NOMO-1 treated with DMSO at 0.1 percent for 48 hours (cell line): ENCODE results near the gene TBX21.
"Not testable (repeated sequence)": the region's sequence is repeated elsewhere in the genome, so short reads cannot be mapped to it uniquely, and the experiment has no call there.

Experiments used
- DNase-seq: peaks from one replicate; lab custom pipeline; 2025; ENCODE audit not compliant: unreplicated experiment; lab: John Stamatoyannopoulos, UW

TBX21 gene

DNA sequence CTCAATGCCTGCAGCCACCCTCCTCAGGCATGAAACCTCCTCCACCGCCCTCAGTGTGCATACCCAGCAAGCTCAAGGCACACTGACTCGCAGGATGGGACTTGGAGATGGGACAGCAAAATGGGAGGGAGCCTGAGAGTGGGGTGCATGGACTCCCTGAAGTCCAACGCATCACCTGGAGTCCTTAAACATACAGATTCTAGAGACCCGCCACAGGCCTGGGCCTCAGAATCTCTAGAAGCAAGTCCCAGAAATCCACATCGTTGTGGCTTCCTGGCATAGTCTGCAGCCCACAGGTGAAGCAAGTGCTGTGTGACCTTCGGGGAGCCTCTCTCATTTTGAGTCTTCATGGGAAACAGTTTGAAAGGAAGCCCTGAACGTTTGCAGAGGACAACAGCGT is 3.6 kb upstream of the TBX21 start:
- no peak for DNase-seq

DNA sequence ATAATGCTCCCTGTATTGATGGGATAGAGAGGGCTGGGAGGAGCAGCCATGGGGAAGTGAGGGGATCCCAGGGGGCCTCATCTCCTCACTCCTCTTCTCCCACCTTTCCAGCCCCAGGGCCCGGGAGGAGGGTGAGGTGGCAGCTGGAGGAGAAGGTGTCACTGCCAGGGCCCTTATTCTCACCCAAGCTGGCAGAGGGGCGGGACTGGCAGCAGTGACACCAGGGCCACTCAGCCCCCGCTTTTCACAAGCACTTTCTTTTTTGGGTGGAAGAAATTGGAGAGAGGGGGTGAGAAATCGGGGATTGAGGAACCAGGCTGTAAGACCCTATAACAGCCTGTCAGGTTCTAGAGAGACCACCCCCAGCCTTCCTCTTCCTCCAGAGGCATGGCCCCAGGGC is 2.4 kb upstream of the TBX21 start:
- DNase-seq = no peak

DNA sequence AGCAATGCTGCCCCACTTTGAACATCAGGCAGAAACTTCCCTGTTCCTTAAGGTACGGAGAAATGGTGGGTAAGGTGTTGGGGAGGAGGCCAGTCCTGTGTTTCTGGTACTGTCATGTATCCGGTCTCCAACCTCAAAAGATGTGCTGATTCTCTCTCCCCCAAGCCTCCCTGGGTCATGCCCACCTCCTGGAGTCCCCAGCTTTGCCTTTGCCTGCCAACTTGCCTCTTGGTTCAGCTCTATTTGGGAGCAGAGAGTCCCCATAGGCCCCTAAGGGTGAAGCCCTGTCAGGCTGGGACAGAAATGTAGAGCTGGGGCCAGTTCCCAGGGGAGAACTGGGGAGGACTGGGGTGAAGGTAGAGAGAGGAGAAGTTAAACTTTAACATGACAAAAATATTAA is 1.6 kb upstream of the TBX21 start:
- no peak for DNase-seq

GRCh38 chr17:47732399-47733046 is 513 bp upstream of the TBX21 start:
- no peak for DNase-seq

DNA sequence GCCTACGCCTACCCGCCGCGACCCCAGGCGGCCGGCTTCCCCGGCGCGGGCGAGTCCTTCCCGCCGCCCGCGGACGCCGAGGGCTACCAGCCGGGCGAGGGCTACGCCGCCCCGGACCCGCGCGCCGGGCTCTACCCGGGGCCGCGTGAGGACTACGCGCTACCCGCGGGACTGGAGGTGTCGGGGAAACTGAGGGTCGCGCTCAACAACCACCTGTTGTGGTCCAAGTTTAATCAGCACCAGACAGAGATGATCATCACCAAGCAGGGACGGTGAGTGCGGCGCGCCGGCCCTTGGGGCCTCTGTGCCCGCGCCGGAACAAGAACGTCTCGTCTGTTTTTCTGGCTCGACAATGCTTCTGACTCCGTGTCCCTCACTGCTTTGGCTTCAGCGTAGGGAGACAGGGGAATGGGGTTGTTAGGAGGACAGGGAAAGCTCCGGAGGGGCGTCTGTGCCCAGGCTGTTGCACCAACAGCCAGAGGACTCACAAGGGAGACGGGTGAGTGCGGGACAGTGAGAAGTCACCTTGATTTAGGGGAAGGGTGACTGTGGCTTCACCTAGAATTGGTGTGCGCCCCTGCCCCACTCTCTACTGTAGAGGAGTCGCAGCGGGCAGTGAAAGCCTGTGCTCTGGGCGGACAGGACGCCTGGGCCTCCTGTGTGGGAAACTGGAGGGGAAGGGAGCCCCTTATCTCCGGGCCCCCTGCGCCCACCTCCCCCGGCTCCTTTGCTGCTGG is 806 bp downstream of the TBX21 start:
- DNase-seq = no peak

DNA sequence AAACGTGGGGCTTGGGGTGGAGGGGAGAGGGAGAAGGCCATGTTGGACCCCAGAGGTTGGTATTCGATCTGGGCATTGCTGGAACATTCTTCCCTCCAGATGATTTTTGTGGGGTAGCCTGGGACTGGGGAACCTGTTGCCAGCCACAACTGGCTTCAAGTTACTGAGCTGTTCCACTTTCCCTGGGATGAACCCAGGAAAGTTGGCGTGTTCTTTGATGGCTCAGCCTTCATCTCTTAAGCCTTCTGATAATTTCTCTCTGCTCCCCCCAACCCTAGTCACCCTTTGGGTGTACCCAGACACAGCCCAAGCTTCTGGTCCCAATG is 2.1 kb downstream of the TBX21 start:
- no peak for DNase-seq

DNA sequence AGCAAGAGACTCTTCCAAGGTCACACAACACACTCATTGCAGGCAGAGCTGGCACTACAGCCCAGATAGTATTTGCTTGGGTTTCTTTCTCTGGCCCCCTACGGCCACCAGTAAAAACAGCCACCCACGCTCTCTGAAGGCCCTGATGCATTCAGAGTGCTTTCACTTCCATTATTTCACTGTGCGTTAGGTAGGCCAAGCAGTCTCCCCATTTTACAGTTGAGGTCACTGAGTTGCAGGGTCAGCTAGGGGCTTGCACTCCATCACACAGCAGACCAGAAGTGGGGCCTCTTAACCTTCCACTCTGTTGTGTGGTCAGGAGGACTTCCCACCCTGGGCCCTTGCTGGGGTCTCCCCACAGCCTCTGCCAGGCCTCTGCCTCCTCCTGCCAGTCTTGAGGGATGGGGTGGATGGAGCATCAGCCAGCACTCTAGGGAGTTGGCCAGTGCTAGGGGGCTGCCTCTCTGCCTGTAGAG is 2.5 kb downstream of the TBX21 start:
- no peak for DNase-seq

DNA sequence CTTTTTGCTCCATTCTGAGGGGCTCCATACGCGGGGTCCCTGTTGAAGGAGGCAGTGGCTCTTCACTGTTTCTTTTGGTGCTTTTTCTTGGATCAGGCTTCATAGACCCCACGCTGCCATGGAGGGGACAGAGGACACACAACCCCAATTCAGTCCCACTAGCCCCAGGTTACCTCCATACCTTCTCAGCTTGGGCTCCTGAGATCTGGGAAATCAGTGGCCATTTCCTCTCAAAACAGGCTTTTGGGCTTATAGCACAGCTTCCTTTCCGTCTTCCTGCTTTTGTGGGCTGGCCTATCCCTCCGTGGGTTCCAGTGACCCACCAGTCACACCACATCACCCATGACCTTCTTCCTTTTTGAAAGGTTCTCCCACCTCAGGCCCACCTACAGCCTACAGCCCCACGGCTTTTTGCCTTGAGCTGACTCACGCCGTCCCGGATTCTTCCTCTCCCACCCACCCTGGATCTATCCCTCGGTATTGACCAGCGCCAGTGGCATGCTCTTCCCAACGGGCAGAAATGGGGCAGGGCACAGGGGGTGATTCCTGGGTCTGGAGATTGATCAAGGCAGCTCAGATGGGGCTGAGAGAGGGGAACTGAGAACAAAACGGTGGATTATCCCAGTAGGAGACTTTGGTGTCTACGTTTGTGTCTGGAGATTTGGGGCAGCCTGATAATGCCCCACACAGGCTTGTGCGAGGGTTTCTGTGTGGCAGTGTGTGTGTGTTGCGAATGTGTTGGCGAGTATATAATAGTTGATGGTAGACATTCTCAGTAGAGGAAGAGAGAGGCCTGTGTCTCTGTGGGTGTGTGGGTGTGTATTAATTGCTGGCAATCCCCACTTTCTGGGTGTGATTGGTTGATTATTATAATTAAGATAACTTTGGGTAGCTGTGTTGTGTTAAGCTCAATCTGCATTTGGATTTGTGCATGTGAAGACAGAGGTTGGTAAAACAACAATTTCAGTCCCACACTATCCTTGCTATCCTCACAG is 3.8 kb downstream of the TBX21 start:
- DNase-seq = no peak

- no peak for DNase-seq
Observed at GRCh38 chr17:47738178-47738577, 5.1 kb downstream of the TBX21 start.

- no peak for DNase-seq
Observed at GRCh38 chr17:47739150-47739549, 6.1 kb downstream of the TBX21 start.

DNA sequence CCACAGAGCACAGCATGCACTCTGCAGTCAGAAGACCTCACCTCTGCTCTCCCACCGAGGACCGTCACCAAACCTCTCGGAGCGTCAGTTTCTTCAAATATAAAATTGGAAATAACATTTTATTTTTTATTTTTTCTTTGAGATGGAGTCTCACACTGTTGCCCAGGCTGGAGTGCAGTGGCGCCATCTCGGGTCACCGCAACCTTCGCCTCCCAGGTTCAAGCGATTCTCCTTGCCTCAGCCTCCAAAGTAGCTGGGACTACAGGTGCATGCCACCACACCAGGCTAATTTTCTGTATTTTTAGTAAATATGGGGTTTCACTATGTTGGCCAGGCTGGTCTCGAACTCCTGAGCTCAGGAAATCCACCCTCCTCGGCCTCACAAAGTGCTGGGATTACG is 6.9 kb downstream of the TBX21 start:
- DNase-seq = not testable (repeated sequence)

- no peak for DNase-seq
Observed at GRCh38 chr17:47741109-47741792, 8.2 kb downstream of the TBX21 start.

- no peak for DNase-seq
Observed at GRCh38 chr17:47741793-47742145, 8.7 kb downstream of the TBX21 start.

- DNase-seq = no peak
Observed at GRCh38 chr17:47742319-47743181, 9.5 kb downstream of the TBX21 start.

GRCh38 chr17:47744168-47745036 is 11.4 kb downstream of the TBX21 start:
- DNase-seq = no peak

DNA sequence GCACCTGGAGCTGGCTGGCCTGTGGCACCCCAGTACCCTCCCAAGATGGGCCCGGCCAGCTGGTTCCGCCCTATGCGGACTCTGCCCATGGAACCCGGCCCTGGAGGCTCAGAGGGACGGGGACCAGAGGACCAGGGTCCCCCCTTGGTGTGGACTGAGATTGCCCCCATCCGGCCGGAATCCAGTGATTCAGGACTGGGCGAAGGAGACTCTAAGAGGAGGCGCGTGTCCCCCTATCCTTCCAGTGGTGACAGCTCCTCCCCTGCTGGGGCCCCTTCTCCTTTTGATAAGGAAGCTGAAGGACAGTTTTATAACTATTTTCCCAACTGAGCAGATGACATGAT is 12.0 kb downstream of the TBX21 start:
- DNase-seq = no peak

DNA sequence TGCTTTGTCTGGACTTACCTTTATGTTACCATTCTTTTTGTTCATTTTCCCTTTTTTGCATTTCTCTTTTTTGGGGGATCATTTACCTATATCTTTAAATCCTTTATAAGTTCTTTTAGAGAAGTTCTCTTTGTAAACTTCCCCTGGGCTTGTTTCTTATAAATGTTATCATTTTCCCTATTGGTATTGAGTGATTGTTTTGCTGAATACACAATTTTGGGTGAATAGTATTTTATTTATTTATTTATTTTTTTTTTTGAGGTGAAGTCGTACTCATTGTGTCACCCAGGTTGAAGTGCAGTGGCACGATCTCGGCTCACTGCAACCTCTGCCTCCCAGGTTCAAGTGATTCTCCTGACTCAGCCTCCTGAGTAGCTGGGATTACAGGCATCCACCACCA is 18.4 kb downstream of the TBX21 start:
- DNase-seq = no peak

GRCh38 chr17:47757386-47757785 is 24.4 kb downstream of the TBX21 start:
- no peak for DNase-seq

GRCh38 chr17:47760409-47761140 is 27.5 kb downstream of the TBX21 start:
- DNase-seq = no peak
